Esophagus muscularis mucosa (tissue), 4 donors: Measurements from ENCODE around the gene ETV3L. TPM values are rescaled to one million over a fixed set of nuclear protein-coding genes. Genes with fewer than 3 reads are reported as not detected.

ENCODE experiments used
- DNase-seq: peaks from one replicate; pipeline ENCODE4 v3.0.0-alpha.2; 2017; ENCODE audit errors: extremely low spot score
- H3K27ac ChIP-seq, 4 donors: fragments of 200-600 bp; sonication (generic); replicated peaks in 1 of 4; 1 replicate in 3 of 4; 2 replicates in 1 of 4; pipeline ENCODE4 v1.5.1; 2016 to 2019; ENCODE audit warnings: mild to moderate bottlenecking in 1 of 4
- H3K27me3 ChIP-seq, 4 donors: fragments of 200-600 bp; sonication (generic); one replicate each; pipeline versions ENCODE4 v1.5.1 to v1.6.0; 2016 to 2019
- H3K36me3 ChIP-seq, 4 donors: fragments of 200-600 bp; sonication (generic); one replicate each; pipeline ENCODE4 v1.5.1; 2016 to 2019
- H3K4me1 ChIP-seq, 4 donors: fragments of 200-600 bp; sonication (generic); one replicate each; pipeline ENCODE4 v1.5.1; 2016 to 2019
- H3K4me3 ChIP-seq, 4 donors: fragments of 200-600 bp; sonication (generic); 1 replicate in 2 of 4; 2 replicates in 2 of 4; pipeline ENCODE4 v1.5.1; 2016 to 2019; ENCODE audit warnings: mild to moderate bottlenecking in 4 of 4, moderate library complexity in 1 of 4
- H3K9me3 ChIP-seq, 4 donors: fragments of 200-600 bp; sonication (generic); 1 replicate in 3 of 4; 2 replicates in 1 of 4; pipeline ENCODE4 v1.5.1; 2016 to 2019
- CTCF ChIP-seq, 3 experiments: fragments of 200-600 bp in 2 of 3; fragments of 450-650 bp in 1 of 3; sonication (generic) in 2 of 3; IDR thresholded peaks; one replicate each; pipeline ENCODE4 v1.5.1; 2017 to 2019; ENCODE audit warnings: antibody characterized with exemption in 3 of 3, mild to moderate bottlenecking in 2 of 3, moderate library complexity in 1 of 3
- EP300 ChIP-seq: sonication (generic); formaldehyde crosslinking; IDR thresholded peaks from one replicate; pipeline ENCODE4 v1.6.1; 2017; ENCODE audit warnings: antibody characterized with exemption
- POLR2A ChIP-seq: fragments of 450-650 bp; IDR thresholded peaks from one replicate; pipeline ENCODE4 v1.6.1; 2017; ENCODE audit warnings: antibody characterized with exemption, moderate library complexity, mild to moderate bottlenecking, low read depth
- POLR2AphosphoS5 ChIP-seq, 2 donors: sonication (generic); formaldehyde crosslinking; IDR thresholded peaks; one replicate each; pipeline ENCODE4 v1.6.1; 2017; ENCODE audit warnings: antibody characterized with exemption in 2 of 2
- WGBS: methylation state at CpG from one replicate; pipeline ENCODE4 v1.1.5; 2018; 5-methylcytosine and 5-hydroxymethylcytosine counted together
- intact Hi-C: fragments of 100-400 bp; cut with DNase I; formaldehyde crosslinking; loops from one replicate; pipeline ENCODE4 v1.15.1; 2023
- total RNA-seq, 4 donors: library from RNA; depleted of rRNA; stranded (reverse); fragments of >200 nt; gene quantifications; one replicate each; pipeline versions ENCODE4 v1.1.0 to v1.2.1, GENCODE V29; 2016

The ETV3L gene
- total RNA-seq, 4 donors from 2014 or later, result not detected

- intact Hi-C loops, result no loop called here
- Histone ChIP-seq H3K27ac (no peak overlapping the region), H3K4me1 (peaks cover 36 to 65% (median 62%) of the 10 kb centered on the region in 4 donors), H3K4me3 (peak overlapping the region; percentile 68 to 90 (median 77)), H3K36me3 (no peaks in the 10 kb centered on the region), H3K27me3 (no peaks in the 10 kb centered on the region), H3K9me3 (no peaks in the 10 kb centered on the region)
- no peak for DNase-seq
- TF ChIP-seq CTCF (IDR thresholded peaks at IDR 0.05), result no peak
- no peak for TF ChIP-seq POLR2A
- no peak for TF ChIP-seq EP300
- TF ChIP-seq POLR2AphosphoS5 (IDR thresholded peaks at IDR 0.05), result no peak
- 87% methylated on average over 2 of the region's 2 CpGs for WGBS
Observed at GRCh38 chr1:157043685-157044084, 55.9 kb downstream of the ETV3L start.

GRCh38 chr1:157042846-157043245 lies 56.8 kb downstream of the ETV3L start:
- Histone ChIP-seq H3K9me3 (no peaks in the 10 kb centered on the region), H3K27ac (no peak overlapping the region), H3K36me3 (no peaks in the 10 kb centered on the region), H3K4me3 (peak overlapping the region; percentile 68 to 90 (median 77)), H3K27me3 (no peaks in the 10 kb centered on the region), H3K4me1 (peaks cover 36 to 67% (median 65%) of the 10 kb centered on the region in 4 donors)
- no peak for DNase-seq
- 33% methylated on average over 2 of the region's 2 CpGs for WGBS
- intact Hi-C loops, result no loop called here
- TF ChIP-seq CTCF (IDR thresholded peaks at IDR 0.05) (no peak), EP300 (no peak), POLR2AphosphoS5 (IDR thresholded peaks at IDR 0.05) (no peak), POLR2A (no peak)

Other genes starting within 250 kb of the ETV3L start
- not detected for gene INSRR, start 240.7 kb downstream of the ETV3L start, total RNA-seq
- gene NTRK1, start 238.9 kb downstream of the ETV3L start, total RNA-seq, result 1 to 10 TPM in 3 of 4 donors, under 1 TPM in 1; 0.58 to 2.5 (median 1.8) TPM
- gene PEAR1, start 206.1 kb downstream of the ETV3L start, total RNA-seq, result 10 to 100 TPM in 2 of 4 donors, 1 to 10 TPM in 2; 6.1 to 13.6 (median 10.9) TPM
- gene LRRC71, start 179.2 kb downstream of the ETV3L start, total RNA-seq, result not detected
- 10 to 100 TPM; 36.5 to 54.2 (median 41.2) TPM for gene ARHGEF11, start 54.1 kb downstream of the ETV3L start, total RNA-seq
- 10 to 100 TPM; 16.6 to 20.0 (median 19.2) TPM for gene ETV3, start 38.6 kb upstream of the ETV3L start, total RNA-seq